ENCODE data around the gene MASTL.

Gene MASTL

GRCh38 chr10:27143686-27144085, 11.5 kb upstream of the MASTL start:
- no peak for TF ChIP-seq FOXP2 (optimal IDR thresholded peaks at IDR 0.05; ENCODE audit: borderline replicate concordance, extremely low read depth, extremely low read length, insufficient read depth)
- TF ChIP-seq REST (IDR thresholded peaks at IDR 0.05; ENCODE audit: insufficient read depth in 1 of 2, low read depth in 2 of 2, low read length in 2 of 2): no peak
- TF ChIP-seq POLR2AphosphoS5 (IDR thresholded peaks at IDR 0.05; ENCODE audit: low read depth, low read length): no peak
- TF ChIP-seq TAF1 (IDR thresholded peaks at IDR 0.05; ENCODE audit: borderline replicate concordance, insufficient read depth, low read length): no peak
- TF ChIP-seq SIN3A (IDR thresholded peaks at IDR 0.05; ENCODE audit: borderline replicate concordance, insufficient read depth, low read length): no peak

GRCh38 chr10:27145937-27146336, 9.2 kb upstream of the MASTL start:
- no peak for TF ChIP-seq POLR2AphosphoS5 (IDR thresholded peaks at IDR 0.05; ENCODE audit: low read depth, low read length)
- no peak for TF ChIP-seq SIN3A (IDR thresholded peaks at IDR 0.05; ENCODE audit: borderline replicate concordance, insufficient read depth, low read length)
- TF ChIP-seq TAF1 (IDR thresholded peaks at IDR 0.05; ENCODE audit: borderline replicate concordance, insufficient read depth, low read length): no peak
- no peak for TF ChIP-seq FOXP2 (optimal IDR thresholded peaks at IDR 0.05; ENCODE audit: borderline replicate concordance, extremely low read depth, extremely low read length, insufficient read depth)
- TF ChIP-seq REST (IDR thresholded peaks at IDR 0.05; ENCODE audit: insufficient read depth in 1 of 2, low read depth in 2 of 2, low read length in 2 of 2): no peak

GRCh38 chr10:27147701-27148100, 7.5 kb upstream of the MASTL start:
- TF ChIP-seq FOXP2 (optimal IDR thresholded peaks at IDR 0.05; ENCODE audit: borderline replicate concordance, extremely low read depth, extremely low read length, insufficient read depth): no peak
- TF ChIP-seq REST (IDR thresholded peaks at IDR 0.05; ENCODE audit: insufficient read depth in 1 of 2, low read depth in 2 of 2, low read length in 2 of 2): no peak
- no peak for TF ChIP-seq TAF1 (IDR thresholded peaks at IDR 0.05; ENCODE audit: borderline replicate concordance, insufficient read depth, low read length)

GRCh38 chr10:27150261-27150660, 4.9 kb upstream of the MASTL start:
- TF ChIP-seq TAF1 (IDR thresholded peaks at IDR 0.05; ENCODE audit: borderline replicate concordance, insufficient read depth, low read length) (no peak), FOXP2 (optimal IDR thresholded peaks at IDR 0.05; ENCODE audit: borderline replicate concordance, extremely low read depth, extremely low read length, insufficient read depth) (no peak), POLR2AphosphoS5 (IDR thresholded peaks at IDR 0.05; ENCODE audit: low read depth, low read length) (no peak), REST (IDR thresholded peaks at IDR 0.05; ENCODE audit: insufficient read depth in 1 of 2, low read depth in 2 of 2, low read length in 2 of 2) (no peak), SIN3A (IDR thresholded peaks at IDR 0.05; ENCODE audit: borderline replicate concordance, insufficient read depth, low read length) (no peak)

GRCh38 chr10:27152687-27153086, 2.5 kb upstream of the MASTL start:
- TF ChIP-seq FOXP2 (optimal IDR thresholded peaks at IDR 0.05; ENCODE audit: borderline replicate concordance, extremely low read depth, extremely low read length, insufficient read depth): no peak
- TF ChIP-seq SIN3A (IDR thresholded peaks at IDR 0.05; ENCODE audit: borderline replicate concordance, insufficient read depth, low read length): no peak
- no peak for TF ChIP-seq REST (IDR thresholded peaks at IDR 0.05; ENCODE audit: insufficient read depth in 1 of 2, low read depth in 2 of 2, low read length in 2 of 2)
- TF ChIP-seq TAF1 (IDR thresholded peaks at IDR 0.05; ENCODE audit: borderline replicate concordance, insufficient read depth, low read length): no peak
- TF ChIP-seq POLR2AphosphoS5 (IDR thresholded peaks at IDR 0.05; ENCODE audit: low read depth, low read length): no peak
